Lower leg skin (tissue), 4 donors: ENCODE measurements around the gene DNMBP. TPM values are rescaled to one million over a fixed set of nuclear protein-coding genes. Genes with fewer than 3 reads are reported as not detected.
A peak's percentile ranks its signal among the peaks of the same experiment; 100 is the strongest.

Source experiments
- DNase-seq, 2 donors: peaks; one replicate each; pipeline ENCODE4 v3.0.0-alpha.2; 2019; ENCODE audit warnings: low spot score in 2 of 2
- H3K4me3 ChIP-seq: fragments of 200-600 bp; sonication (generic); 2 replicates; pipeline ENCODE4 v1.5.1; 2017; ENCODE audit warnings: mild to moderate bottlenecking, low read depth; ENCODE audit not compliant: poor library complexity, severe bottlenecking
- CTCF ChIP-seq, 3 donors: fragments of 450-650 bp; IDR thresholded peaks; one replicate each; pipeline ENCODE4 v1.5.1; 2016; ENCODE audit warnings: antibody characterized with exemption in 3 of 3, mild to moderate bottlenecking in 3 of 3, moderate library complexity in 2 of 3
- POLR2A ChIP-seq, 2 donors: fragments of 450-650 bp; IDR thresholded peaks; one replicate each; pipeline ENCODE4 v1.6.1; 2016 to 2017; ENCODE audit warnings: antibody characterized with exemption in 2 of 2, mild to moderate bottlenecking in 1 of 2, moderate library complexity in 1 of 2
- WGBS, 2 donors: methylation state at CpG; one replicate each; pipeline ENCODE4 v1.1.5; 2018; 5-methylcytosine and 5-hydroxymethylcytosine counted together
- intact Hi-C: fragments of 100-400 bp; cut with DNase I; formaldehyde crosslinking; loops from one replicate; pipeline ENCODE4 v1.15.0; 2023; ENCODE audit warnings: low total_unique reads
- total RNA-seq, 4 donors: library from RNA; depleted of rRNA; stranded (reverse); fragments of >200 nt; gene quantifications; one replicate each; pipeline ENCODE4 v1.1.0, GENCODE V29; 2016

The DNMBP gene
- total RNA-seq, 4 donors from 2014 or later, result 39.8 to 78.0 (median 61.9) TPM

- intact Hi-C loops, result loop anchor here (5.0 kb wide), 1 partner anchor 198 kb away; no protein-coding TSS in a partner anchor
- DNase-seq, result peak in 1 of 2 donors; percentile 20
- WGBS, 2 donors, result 60 to 61% methylated on average over 2 of the region's 2 CpGs
- TF ChIP-seq CTCF (IDR thresholded peaks at IDR 0.05) (no peak), POLR2A (IDR thresholded peaks at IDR 0.05) (no peak)
- no peak overlapping the region for H3K4me3 ChIP-seq
Observed at GRCh38 chr10:100045592-100045991, 35.8 kb upstream of the DNMBP start.

DNA sequence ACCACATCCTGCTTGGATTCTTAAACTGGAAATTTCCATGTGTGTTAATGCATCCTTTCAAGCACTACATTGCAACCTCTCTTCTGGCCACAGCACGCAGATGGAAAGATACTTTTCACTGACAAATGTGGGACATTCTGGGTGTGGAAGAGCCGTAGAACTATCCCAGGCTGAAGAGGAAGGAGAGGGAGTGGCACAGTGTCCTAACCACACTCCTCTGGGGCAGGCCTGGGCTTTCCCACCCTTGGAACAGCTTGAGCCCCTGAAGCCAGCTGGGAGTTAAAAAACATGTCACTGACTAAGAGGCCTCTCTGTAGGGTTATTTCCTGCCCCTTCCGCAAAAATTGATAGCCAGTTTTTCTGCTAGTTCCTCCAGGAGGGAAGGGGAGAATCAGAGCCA lies 34.0 kb upstream of the DNMBP start:
- peak; percentile 66 to 87 for DNase-seq
- 12 to 15% methylated on average over 3 of the region's 3 CpGs for WGBS, 2 donors
- intact Hi-C loops, result no loop called here
- TF ChIP-seq POLR2A (IDR thresholded peaks at IDR 0.05) (no peak), CTCF (IDR thresholded peaks at IDR 0.05) (no peak)
- H3K4me3 ChIP-seq, result no peak overlapping the region

- peak; percentile 42 to 46 for DNase-seq
- WGBS, 2 donors, result 36 to 53% methylated on average over 2 of the region's 2 CpGs
- intact Hi-C loops, result no loop called here
- TF ChIP-seq POLR2A (IDR thresholded peaks at IDR 0.05), result no peak
- no peak for TF ChIP-seq CTCF (IDR thresholded peaks at IDR 0.05)
- no peak overlapping the region for H3K4me3 ChIP-seq
Observed at GRCh38 chr10:100043344-100043743, 33.6 kb upstream of the DNMBP start.

- WGBS, 2 donors, result 59 to 67% methylated on average over 2 of the region's 2 CpGs
- no peak overlapping the region for H3K4me3 ChIP-seq
- DNase-seq, result peak in 1 of 2 donors; percentile 39
- intact Hi-C loops, result no loop called here
- TF ChIP-seq CTCF (IDR thresholded peaks at IDR 0.05) (no peak), POLR2A (IDR thresholded peaks at IDR 0.05) (no peak)
Observed at GRCh38 chr10:100041306-100042002, 31.7 kb upstream of the DNMBP start.

GRCh38 chr10:100038561-100039071 lies 28.9 kb upstream of the DNMBP start:
- 21 to 29% methylated on average over 1 of the region's 1 CpG for WGBS, 2 donors

More at GRCh38 chr10:100038561-100039071, 28.9 kb upstream of the DNMBP start:
- DNase-seq, result peak in 1 of 2 donors; percentile 45
- intact Hi-C loops, result no loop called here
- no peak overlapping the region for H3K4me3 ChIP-seq
- TF ChIP-seq POLR2A (IDR thresholded peaks at IDR 0.05), result no peak
- no peak for TF ChIP-seq CTCF (IDR thresholded peaks at IDR 0.05)
